Nephron progenitor cell (in vitro differentiated cells): ENCODE data around the gene NAP1L1.

Source experiments
- DNase-seq: peaks from one replicate; pipeline ENCODE4 v3.0.0; 2021
- H3K27ac Mint-ChIP-seq: 2 replicates; pipeline ENCODE4 v1.8.0; 2021; ENCODE audit warnings: mild to moderate bottlenecking, moderate library complexity, mixed read lengths
- H3K27me3 Mint-ChIP-seq: 2 replicates; pipeline ENCODE4 v1.8.0; 2021; ENCODE audit warnings: mild to moderate bottlenecking, low read depth, mixed read lengths; ENCODE audit not compliant: poor library complexity
- H3K36me3 Mint-ChIP-seq: 2 replicates; pipeline ENCODE4 v1.8.0; 2021; ENCODE audit warnings: low read depth, mixed read lengths
- H3K4me1 Mint-ChIP-seq: 2 replicates; pipeline ENCODE4 v1.8.0; 2021; ENCODE audit warnings: mixed read lengths
- H3K4me3 Mint-ChIP-seq: 2 replicates; pipeline ENCODE4 v1.8.0; 2021; ENCODE audit warnings: mild to moderate bottlenecking, moderate library complexity, mixed read lengths
- H3K9me3 Mint-ChIP-seq: 2 replicates; pipeline ENCODE4 v1.8.0; 2021; ENCODE audit warnings: mild to moderate bottlenecking, moderate library complexity, mixed read lengths
- CTCF ChIP-seq: fragments of 200-600 bp; sonication (generic); IDR thresholded peaks from 2 replicates; pipeline ENCODE4 v1.5.0; 2021; ENCODE audit warnings: antibody characterized with exemption

Gene NAP1L1

GRCh38 chr12:76117751-76118150 lies 33.3 kb upstream of the NAP1L1 start:
- Mint-ChIP-seq H3K4me3 (no peak overlapping the region), H3K4me1 (no peaks in the 10 kb centered on the region), H3K36me3 (no peaks in the 10 kb centered on the region), H3K27ac (no peak overlapping the region), H3K9me3 (no peaks in the 10 kb centered on the region), H3K27me3 (no peaks in the 10 kb centered on the region)
- no peak for DNase-seq
- TF ChIP-seq CTCF = no peak

GRCh38 chr12:76117067-76117691 lies 32.7 kb upstream of the NAP1L1 start:
- TF ChIP-seq CTCF = no peak
- Mint-ChIP-seq H3K27ac (no peak overlapping the region), H3K4me1 (no peaks in the 10 kb centered on the region), H3K27me3 (no peaks in the 10 kb centered on the region), H3K4me3 (no peak overlapping the region), H3K36me3 (no peaks in the 10 kb centered on the region), H3K9me3 (no peaks in the 10 kb centered on the region)
- no peak for DNase-seq

DNA sequence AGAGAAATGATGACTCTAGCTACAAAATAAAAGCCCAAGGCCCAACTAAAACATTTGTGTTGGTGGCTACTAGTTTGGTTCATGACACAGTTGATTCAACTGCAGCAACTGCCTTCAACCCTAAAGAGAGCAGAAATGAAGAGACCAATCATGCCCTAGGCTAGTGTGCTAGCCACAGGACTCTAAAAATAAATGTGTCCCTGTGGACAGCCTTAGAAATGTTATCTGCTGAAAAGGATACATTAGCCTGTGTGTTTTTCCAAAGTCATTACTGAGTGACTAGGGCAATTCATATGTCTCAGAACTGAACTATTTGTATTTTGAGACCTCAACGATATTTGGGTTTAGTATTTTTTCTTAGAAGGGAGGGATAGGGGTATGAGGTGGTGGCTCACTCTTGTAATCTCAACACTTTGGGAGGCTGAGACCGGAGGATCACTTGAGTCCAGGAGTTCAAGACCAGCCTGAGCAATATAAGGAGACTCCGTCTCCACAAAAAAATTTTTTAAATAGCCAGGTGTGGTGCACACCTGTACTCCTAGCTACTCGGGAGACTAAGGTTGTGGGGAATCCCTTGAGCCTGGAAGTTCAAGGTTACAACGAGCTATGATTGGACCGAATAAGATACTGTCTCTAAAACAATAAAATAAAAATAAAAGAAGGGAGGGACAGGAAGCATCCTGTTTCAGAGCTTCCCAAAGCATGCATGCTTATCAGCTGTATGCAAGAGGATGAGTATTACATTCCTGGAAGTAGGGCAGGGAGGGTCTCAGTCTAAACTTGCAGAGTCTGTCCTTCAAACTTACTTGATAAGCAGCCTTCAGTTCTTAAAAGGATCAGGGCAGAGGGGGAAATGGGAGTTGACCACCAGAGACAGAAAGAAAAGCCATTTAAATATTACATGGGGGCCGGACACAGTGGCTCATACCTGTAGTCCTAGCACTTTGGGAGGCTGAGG lies 29.6 kb upstream of the NAP1L1 start:
- no peak for DNase-seq
- no peak overlapping the region for H3K27ac Mint-ChIP-seq
- no peak for TF ChIP-seq CTCF
- H3K4me1 Mint-ChIP-seq = no peaks in the 10 kb centered on the region
- no peak overlapping the region for H3K4me3 Mint-ChIP-seq
- no peaks in the 10 kb centered on the region for H3K9me3 Mint-ChIP-seq
- no peaks in the 10 kb centered on the region for H3K36me3 Mint-ChIP-seq
- peaks cover 4% of the 10 kb centered on the region for H3K27me3 Mint-ChIP-seq

DNA sequence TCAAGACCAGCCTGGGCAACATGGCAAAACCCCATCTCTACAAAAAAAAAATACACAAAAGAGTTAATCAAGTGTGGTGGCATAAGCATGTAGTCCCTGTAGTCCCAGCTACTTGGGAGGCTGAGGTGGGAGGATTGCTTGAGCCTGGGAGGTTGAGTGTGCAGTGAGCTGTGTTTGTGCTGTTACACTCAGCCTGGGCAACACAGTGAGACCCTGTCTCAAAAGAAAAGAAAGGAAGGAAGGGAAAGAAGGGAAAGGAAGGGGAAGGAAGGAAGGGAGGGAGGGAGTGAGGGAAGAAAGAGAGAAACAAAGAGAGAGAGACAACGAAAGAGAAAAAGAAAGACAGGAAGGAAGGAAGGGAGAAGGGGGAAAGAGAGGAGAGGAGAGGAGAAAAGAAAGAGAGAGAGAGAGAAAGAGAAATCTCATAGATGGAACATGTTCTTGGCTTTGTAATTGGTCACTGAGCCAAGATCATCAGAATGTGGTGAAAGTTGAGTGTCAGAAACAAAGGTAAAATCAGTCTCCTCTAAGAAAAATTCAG lies 26.8 kb upstream of the NAP1L1 start:
- no peak for TF ChIP-seq CTCF
- H3K27me3 Mint-ChIP-seq = peaks cover 4% of the 10 kb centered on the region
- H3K4me1 Mint-ChIP-seq = peaks cover 2% of the 10 kb centered on the region
- no peaks in the 10 kb centered on the region for H3K9me3 Mint-ChIP-seq
- DNase-seq = no peak
- no peak overlapping the region for H3K4me3 Mint-ChIP-seq
- no peak overlapping the region for H3K27ac Mint-ChIP-seq
- no peaks in the 10 kb centered on the region for H3K36me3 Mint-ChIP-seq

DNA sequence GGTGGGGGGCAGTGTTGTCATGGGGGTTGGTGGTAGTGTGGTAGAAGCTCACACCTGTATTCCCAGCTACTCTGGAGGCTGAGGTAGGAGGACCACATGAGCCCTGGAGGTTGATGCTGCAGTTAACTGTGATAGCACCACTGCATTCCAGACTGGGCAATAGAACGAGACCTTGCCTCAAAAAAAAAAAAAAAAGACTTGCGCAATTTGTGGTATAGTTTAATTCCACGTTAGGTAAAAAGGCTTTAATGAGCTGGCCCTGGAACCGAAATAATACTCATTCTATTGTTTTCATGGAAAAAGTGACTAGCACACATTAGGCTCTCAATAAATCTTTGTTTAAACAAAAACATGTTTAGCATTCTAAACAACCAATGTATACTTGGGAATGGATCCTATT lies 25.4 kb upstream of the NAP1L1 start:
- H3K27ac Mint-ChIP-seq = no peak overlapping the region
- no peaks in the 10 kb centered on the region for H3K9me3 Mint-ChIP-seq
- no peak overlapping the region for H3K4me3 Mint-ChIP-seq
- H3K4me1 Mint-ChIP-seq = peaks cover 7% of the 10 kb centered on the region
- H3K27me3 Mint-ChIP-seq = peaks cover 4% of the 10 kb centered on the region
- DNase-seq = no peak
- TF ChIP-seq CTCF = no peak
- no peaks in the 10 kb centered on the region for H3K36me3 Mint-ChIP-seq
